Activated CD4-positive, CD25-positive, alpha-beta regulatory T cell treated with anti-CD3 and anti-CD28 coated beads, Interleukin-2, amount 50 U/mL, for 24 hours (primary cell): Measurements from ENCODE around the gene ACSM6.

ENCODE experiments used
- ATAC-seq, 2 donors: fragments of 150-1000 bp; cut with Tn5 transposase; one replicate each; pipeline ENCODE4 v1.10.0; 2021; ENCODE audit warnings: mild to moderate bottlenecking in 1 of 2, moderate library complexity in 1 of 2

Gene ACSM6

DNA sequence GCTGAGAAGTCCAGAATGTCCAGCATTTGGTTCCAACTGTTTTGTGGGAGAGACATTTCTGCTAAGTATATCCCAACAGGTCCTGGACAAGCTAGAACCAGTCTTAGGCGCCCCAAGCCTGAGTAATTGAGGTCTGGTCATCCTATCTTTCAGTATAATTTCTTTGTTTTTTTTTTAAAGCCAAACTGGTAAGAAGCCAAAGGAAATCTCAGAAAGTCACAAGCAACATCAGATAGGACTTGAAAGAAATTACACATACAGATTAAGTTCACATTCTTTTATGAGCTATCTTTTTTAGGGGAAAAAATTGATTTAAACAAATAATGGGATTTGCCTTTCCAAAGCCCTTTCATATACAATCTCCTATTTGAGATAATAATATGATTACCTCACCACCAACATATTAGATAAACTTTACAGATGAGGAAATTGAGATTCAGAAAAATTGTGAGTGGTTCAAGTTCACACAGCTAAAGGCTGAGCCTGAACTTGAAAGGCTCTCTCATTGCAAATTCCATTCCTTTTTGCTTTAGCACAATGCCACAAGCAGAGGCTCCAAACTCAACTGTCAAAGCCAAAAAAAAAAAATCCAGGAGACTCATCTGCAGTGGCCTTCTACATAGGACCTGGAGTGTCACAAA lies 81.8 kb downstream of the ACSM6 start:
- no peak for ATAC-seq

DNA sequence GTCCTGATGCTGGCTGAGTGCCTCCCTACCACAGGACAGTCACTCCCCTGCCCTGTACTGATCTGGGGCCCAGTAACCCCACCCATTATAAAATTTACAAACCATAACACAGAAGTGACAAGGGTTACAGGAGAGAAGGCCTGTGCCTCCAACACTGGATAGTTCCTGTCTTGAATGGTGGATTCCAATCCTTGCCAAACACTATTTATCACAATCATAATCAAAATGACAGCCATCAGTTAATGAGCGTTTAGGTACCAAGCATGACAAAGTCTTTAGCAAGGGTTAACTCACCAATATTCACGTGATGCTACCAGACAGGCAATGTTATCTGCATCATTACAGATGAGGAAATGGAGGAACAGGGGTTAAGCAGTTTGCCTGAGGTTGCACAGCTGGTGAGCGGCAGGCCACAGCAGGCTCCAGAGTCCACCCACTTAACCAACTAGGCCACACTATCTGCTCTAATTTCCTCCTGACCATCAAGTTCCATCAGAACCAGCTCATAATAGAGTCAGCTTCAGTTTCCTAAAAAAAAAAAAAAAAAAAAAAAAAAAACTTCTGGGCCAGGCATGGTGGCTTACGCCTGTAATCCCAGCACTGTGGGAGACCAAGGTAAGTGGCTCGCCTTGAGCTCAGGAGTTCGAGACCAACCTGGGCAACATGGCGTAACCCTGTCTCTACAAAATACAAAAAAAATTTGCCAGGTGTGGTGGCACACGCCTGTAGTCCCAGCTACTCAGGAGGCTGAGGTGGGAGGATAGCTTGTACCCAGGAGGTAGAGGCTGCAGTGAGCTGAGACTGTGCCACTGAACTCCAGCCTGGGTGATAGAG lies 82.5 kb downstream of the ACSM6 start:
- ATAC-seq, result no peak

GRCh38 chr10:95277201-95277570 lies 83.1 kb downstream of the ACSM6 start:
- ATAC-seq, result no peak

DNA sequence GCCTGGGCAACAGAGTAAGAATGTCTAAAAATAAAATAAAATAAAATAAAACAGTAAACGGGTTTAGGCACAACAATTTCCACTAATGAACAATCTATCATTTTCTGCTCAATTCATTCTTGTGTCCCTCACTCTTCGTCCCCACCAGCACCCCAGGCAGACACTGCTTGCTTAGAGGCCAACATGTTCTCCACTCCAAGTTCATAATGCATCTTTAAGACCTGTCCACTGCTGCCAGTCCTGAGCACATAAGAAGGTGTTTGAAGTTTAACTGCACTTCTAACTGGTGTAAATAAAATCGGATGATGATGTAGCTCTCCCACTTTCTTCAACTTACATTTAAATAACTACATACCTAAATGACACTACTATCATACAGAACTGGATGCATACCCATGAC lies 83.6 kb downstream of the ACSM6 start:
- ATAC-seq, result no peak
